Measurements from ENCODE around the gene NDOR1.
A peak's percentile ranks its signal among the peaks of the same experiment; 100 is the strongest.

GRCh38 chr9:137240841-137241489 lies 35.5 kb downstream of the NDOR1 start, which contains the start of gene TUBB4B:
- TF ChIP-seq POLR2A (IDR thresholded peaks at IDR 0.05): peak in 1 of 2 donors; percentile 99
- no peak for TF ChIP-seq CTCF (IDR thresholded peaks at IDR 0.05)
